Nephron (organoid): ENCODE results near the gene SBDS.

ENCODE experiments used
- H3K27ac Mint-ChIP-seq, 3 experiments: 2 replicates each; pipeline ENCODE4 v1.8.0; 2020; ENCODE audit warnings: mixed read lengths in 3 of 3, mild to moderate bottlenecking in 2 of 3, moderate library complexity in 1 of 3
- H3K27me3 Mint-ChIP-seq: 2 replicates; pipeline ENCODE4 v1.8.0; 2021; ENCODE audit warnings: low read depth, mild to moderate bottlenecking, moderate library complexity, mixed read lengths
- H3K36me3 Mint-ChIP-seq: 2 replicates; pipeline ENCODE4 v1.8.0; 2020; ENCODE audit warnings: low read depth, mixed read lengths
- H3K4me1 Mint-ChIP-seq: 2 replicates; pipeline ENCODE4 v1.8.0; 2020; ENCODE audit warnings: mixed read lengths
- H3K4me3 Mint-ChIP-seq, 3 experiments: 2 replicates each; pipeline ENCODE4 v1.8.0; 2020; ENCODE audit warnings: mild to moderate bottlenecking in 3 of 3, mixed read lengths in 3 of 3, moderate library complexity in 2 of 3
- H3K9me3 Mint-ChIP-seq: 2 replicates; pipeline ENCODE4 v1.8.0; 2020; ENCODE audit warnings: mixed read lengths
- TF ChIP-seq, protein P1 (sequence below), 3 experiments: fragments of 200-600 bp; sonication (generic); IDR thresholded peaks; one replicate each; pipeline ENCODE4 v1.5.0; 2021; ENCODE audit warnings: antibody characterized with exemption in 3 of 3; ENCODE audit not compliant: unreplicated experiment in 3 of 3

Gene SBDS

DNA sequence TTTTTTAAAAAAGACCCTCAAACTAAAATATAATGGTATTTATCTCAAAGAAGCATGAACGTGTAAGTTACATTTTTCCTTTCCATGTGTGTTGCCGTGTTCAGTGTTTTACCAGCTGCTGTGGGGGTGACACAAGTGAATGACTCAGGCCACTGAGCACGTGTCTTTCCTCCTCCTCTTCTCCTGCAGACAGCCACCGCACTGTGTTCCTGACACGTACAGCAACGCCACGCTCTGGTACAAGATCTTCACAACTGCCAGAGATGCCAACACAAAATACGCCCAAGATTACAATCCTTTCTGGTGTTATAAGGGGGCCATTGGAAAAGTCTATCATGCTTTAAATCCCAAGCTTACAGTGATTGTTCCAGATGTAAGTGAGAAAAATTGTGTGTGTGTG, 44.6 kb downstream of the SBDS start:
- no peak overlapping the region for H3K27ac Mint-ChIP-seq
- H3K36me3 Mint-ChIP-seq: peaks cover 52% of the 10 kb centered on the region
- no peaks in the 10 kb centered on the region for H3K27me3 Mint-ChIP-seq
- no peaks in the 10 kb centered on the region for H3K4me1 Mint-ChIP-seq
- H3K9me3 Mint-ChIP-seq: no peaks in the 10 kb centered on the region
- no peak overlapping the region for H3K4me3 Mint-ChIP-seq
- TF ChIP-seq, protein P1, sequence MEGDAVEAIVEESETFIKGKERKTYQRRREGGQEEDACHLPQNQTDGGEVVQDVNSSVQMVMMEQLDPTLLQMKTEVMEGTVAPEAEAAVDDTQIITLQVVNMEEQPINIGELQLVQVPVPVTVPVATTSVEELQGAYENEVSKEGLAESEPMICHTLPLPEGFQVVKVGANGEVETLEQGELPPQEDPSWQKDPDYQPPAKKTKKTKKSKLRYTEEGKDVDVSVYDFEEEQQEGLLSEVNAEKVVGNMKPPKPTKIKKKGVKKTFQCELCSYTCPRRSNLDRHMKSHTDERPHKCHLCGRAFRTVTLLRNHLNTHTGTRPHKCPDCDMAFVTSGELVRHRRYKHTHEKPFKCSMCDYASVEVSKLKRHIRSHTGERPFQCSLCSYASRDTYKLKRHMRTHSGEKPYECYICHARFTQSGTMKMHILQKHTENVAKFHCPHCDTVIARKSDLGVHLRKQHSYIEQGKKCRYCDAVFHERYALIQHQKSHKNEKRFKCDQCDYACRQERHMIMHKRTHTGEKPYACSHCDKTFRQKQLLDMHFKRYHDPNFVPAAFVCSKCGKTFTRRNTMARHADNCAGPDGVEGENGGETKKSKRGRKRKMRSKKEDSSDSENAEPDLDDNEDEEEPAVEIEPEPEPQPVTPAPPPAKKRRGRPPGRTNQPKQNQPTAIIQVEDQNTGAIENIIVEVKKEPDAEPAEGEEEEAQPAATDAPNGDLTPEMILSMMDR (IDR thresholded peaks at IDR 0.05; ENCODE audit: unreplicated experiment in 3 of 3): no peak

DNA sequence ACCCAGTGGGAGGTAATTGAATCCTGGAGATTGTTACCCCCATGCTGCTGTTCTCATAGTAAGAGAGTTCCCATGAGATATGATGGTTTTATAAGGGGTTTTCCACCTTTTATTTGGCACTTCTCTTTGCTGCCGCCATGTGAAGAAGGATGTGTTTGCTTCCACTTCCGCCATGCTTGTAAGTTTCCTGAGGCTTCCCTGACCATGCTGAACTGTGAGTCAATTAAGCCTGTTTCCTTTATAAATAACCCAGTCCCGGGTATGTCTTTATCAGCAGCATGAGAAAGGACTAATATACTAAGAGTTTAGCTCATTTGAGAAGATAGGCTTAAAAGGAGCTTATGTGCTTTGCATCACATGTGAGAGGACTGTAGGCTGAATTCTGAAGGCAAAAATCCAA, 45.1 kb downstream of the SBDS start:
- H3K27me3 Mint-ChIP-seq: no peaks in the 10 kb centered on the region
- H3K4me1 Mint-ChIP-seq: no peaks in the 10 kb centered on the region
- no peak overlapping the region for H3K27ac Mint-ChIP-seq
- H3K4me3 Mint-ChIP-seq: no peak overlapping the region
- TF ChIP-seq, protein P1 (IDR thresholded peaks at IDR 0.05; ENCODE audit: unreplicated experiment in 3 of 3): no peak
- H3K9me3 Mint-ChIP-seq: no peaks in the 10 kb centered on the region
- peaks cover 53% of the 10 kb centered on the region for H3K36me3 Mint-ChIP-seq

DNA sequence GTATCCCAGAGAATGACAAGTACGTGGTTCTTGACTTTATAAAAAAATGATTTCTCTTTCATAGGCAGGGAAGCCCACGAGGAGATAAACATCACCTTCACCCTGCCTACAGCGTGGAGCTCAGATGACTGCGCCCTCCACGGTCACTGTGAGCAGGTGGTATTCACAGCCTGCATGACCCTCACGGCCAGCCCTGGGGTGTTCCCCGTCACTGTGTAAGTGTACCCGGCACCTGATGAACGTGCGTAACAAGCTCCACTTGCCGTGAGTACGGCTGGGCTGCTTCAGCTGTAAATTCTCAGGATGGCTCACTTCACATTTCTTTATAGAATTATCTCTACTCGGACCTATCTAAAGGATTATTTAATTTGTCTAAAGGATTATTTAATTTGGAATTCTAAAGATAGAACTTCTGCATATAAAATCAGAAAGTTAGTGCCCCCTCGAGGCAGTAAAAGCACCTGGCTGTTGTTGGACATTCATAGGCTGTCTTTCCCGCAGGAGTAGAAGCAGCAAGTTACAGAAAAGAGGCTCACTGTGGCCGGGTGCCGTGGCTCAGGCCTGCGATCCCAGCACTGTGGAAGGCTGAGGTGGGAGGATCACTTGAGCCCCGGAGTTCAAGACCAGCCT, 46.8 kb downstream of the SBDS start:
- Mint-ChIP-seq H3K4me3 (no peak overlapping the region), H3K9me3 (no peaks in the 10 kb centered on the region), H3K27me3 (no peaks in the 10 kb centered on the region), H3K36me3 (peaks cover 58% of the 10 kb centered on the region), H3K27ac (no peak overlapping the region), H3K4me1 (no peaks in the 10 kb centered on the region)
- TF ChIP-seq, protein P1 (IDR thresholded peaks at IDR 0.05; ENCODE audit: unreplicated experiment in 3 of 3): no peak

DNA sequence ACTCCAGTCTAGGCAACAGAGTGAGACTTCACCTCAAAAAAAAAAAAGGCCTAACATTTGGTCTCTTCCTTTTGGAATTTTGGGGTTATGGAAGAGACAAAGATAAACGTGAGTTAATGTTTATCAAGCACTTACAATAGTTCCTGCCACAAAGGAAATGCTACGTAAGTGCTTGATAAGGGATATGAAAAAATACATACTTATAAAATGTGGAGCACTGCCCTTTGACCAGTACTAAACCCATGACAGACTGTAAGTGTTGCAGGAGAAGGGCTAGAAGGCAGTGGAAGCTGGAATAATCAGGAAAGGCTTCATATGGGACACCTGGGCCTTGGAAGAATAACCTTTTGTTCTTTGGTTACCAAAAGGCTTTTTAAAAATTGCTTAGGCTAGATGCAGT, 48.8 kb downstream of the SBDS start:
- Mint-ChIP-seq H3K27me3 (no peaks in the 10 kb centered on the region), H3K9me3 (no peaks in the 10 kb centered on the region), H3K4me3 (no peak overlapping the region), H3K4me1 (no peaks in the 10 kb centered on the region), H3K36me3 (peaks cover 60% of the 10 kb centered on the region), H3K27ac (no peak overlapping the region)
- TF ChIP-seq, protein P1 (IDR thresholded peaks at IDR 0.05; ENCODE audit: unreplicated experiment in 3 of 3): no peak

DNA sequence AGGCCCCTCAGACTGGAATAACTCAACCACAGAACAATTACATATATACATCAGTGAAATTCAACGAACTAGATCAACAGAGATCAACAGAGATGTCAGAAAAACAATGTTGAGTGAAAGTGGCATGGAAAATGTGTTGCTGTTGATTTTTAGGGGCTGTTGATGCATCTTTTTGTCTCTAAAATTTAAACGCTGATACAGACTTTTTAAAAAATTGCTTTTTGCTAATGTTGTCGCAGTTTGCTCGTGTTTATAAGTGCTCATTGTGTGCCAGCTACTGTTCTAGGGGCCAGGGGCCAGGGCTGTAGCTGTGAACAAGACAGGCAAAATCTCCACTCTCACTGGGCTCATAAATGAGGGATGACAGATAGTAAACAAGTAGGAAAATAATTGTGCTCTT, 56.1 kb downstream of the SBDS start:
- no peaks in the 10 kb centered on the region for H3K27me3 Mint-ChIP-seq
- H3K4me3 Mint-ChIP-seq: no peak overlapping the region
- H3K27ac Mint-ChIP-seq: no peak overlapping the region
- peaks cover 58% of the 10 kb centered on the region for H3K36me3 Mint-ChIP-seq
- H3K4me1 Mint-ChIP-seq: no peaks in the 10 kb centered on the region
- H3K9me3 Mint-ChIP-seq: peaks cover 19% of the 10 kb centered on the region
- TF ChIP-seq, protein P1 (IDR thresholded peaks at IDR 0.05; ENCODE audit: unreplicated experiment in 3 of 3): no peak

DNA sequence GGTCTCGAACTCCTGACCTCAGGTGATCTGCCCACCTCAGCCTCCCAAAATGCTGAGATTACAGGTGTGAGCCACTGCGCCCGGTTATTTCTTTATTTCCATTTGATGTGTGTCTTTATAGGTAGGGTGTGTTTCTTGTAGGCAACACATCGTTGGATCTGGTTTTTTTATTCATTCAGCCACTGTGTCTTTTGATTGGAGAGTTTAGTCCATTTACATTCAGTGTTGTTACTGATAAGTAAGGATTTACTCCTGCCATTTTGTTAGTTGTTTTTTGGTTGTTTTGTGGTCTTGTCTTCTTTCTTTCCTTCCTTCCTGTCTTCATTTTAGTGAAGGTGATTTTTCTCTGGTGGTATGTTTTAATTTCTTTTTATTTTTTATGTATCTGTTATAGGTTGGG, 57.4 kb downstream of the SBDS start:
- Mint-ChIP-seq H3K27ac (no peak overlapping the region), H3K9me3 (peaks cover 19% of the 10 kb centered on the region)

More for the DNA sequence above, 57.4 kb downstream of the SBDS start:
- H3K36me3 Mint-ChIP-seq: peaks cover 51% of the 10 kb centered on the region
- no peaks in the 10 kb centered on the region for H3K27me3 Mint-ChIP-seq
- TF ChIP-seq, protein P1 (IDR thresholded peaks at IDR 0.05; ENCODE audit: unreplicated experiment in 3 of 3): no peak
- H3K4me1 Mint-ChIP-seq: peaks cover 8% of the 10 kb centered on the region
- no peak overlapping the region for H3K4me3 Mint-ChIP-seq
